Glomerular visceral epithelial cell (primary cell): ENCODE results near the gene TP53TG5.

Source experiments
- DNase-seq: peaks from one replicate; pipeline ENCODE4 v3.0.0-alpha.2; 2016; ENCODE audit errors: extremely low spot score

The TP53TG5 gene

DNA sequence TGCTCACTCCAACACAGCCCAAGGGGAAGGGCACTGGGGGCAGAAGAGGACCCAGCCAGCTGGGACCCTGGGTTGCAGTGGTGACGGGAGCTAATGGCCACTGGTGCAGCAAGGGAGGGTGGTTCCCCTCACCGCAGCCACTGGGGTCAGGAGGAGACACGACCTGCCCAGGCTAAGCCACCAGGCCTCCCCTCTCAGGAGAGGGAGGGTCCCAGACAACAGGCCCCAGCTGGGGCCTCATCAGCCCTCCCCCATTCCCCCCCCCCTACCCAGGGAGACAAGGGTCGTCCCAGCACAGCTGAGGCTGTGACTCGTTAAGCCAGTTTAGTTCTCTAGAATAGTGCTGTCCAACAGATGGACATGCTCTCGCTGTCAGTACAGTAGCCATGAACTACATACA, 52.8 kb downstream of the TP53TG5 start:
- no peak for DNase-seq

DNA sequence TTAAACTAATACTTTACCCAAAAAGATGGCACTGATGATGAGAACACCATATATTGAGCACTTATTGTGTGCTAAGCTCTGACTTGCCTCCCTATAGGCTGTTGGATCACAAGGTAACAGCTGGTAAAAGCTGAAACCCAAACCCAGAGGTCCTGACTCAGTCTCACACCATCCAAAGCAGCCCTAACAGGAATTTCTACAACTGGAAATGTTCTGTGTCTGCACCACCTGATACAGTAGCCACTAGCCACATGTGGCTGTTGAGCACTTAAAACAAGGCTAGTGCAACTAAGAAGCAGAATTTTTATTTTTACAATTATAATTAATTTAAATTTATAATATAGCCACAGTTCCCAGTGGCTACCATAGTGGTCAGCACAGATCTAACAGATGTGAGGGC, 54.4 kb downstream of the TP53TG5 start:
- DNase-seq = peak; percentile 46

DNA sequence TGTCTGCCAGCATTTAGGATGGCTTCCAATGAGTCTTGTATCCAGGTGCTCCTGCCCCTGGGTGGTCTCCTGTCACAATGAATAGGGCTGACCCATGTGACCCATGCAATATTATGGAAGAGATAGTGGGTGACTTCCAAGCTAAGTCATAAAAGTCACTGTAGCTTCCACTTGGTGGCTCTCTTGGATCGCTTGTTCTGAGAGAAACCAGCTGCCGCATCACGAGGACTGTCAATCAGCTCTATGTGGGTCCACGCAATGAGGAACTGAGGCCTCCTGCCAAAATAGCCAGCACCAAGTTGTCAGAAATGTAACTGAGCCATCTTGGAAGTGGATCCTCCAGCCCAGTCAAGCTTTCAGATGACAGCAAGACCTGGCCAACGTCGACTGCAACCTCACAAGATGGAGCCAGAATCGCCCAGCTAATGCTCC, 55.2 kb downstream of the TP53TG5 start:
- peak; percentile 65 for DNase-seq
